HepG2 (cell line): ENCODE results near the gene TRAPPC12. TPM values are rescaled to one million over a fixed set of nuclear protein-coding genes. Genes with fewer than 3 reads are reported as not detected.

ENCODE experiments used
- AGO1 ChIP-seq: fragments of 200-400 bp; formaldehyde crosslinking; IDR thresholded peaks from 2 replicates; pipeline ENCODE4 v1.6.1; 2017; ENCODE audit warnings: mild to moderate bottlenecking, low read depth, low read length, moderate library complexity; ENCODE audit not compliant: poor library complexity, severe bottlenecking
- HOXD1 ChIP-seq: sonication (generic); formaldehyde crosslinking; IDR thresholded peaks from 2 replicates; pipeline ENCODE4 v1.5.0; 2020; ENCODE audit warnings: missing genetic modification reagents
- KLF12 ChIP-seq: sonication (generic); formaldehyde crosslinking; IDR thresholded peaks from 2 replicates; pipeline ENCODE4 v1.4.0; 2020; ENCODE audit warnings: missing genetic modification reagents, borderline replicate concordance
- MTERF4 ChIP-seq: sonication (generic); formaldehyde crosslinking; IDR thresholded peaks from 2 replicates; pipeline ENCODE4 v1.8.0; 2023; ENCODE audit warnings: mild to moderate bottlenecking, missing genetic modification reagents
- MTF2 ChIP-seq: sonication (generic); formaldehyde crosslinking; IDR thresholded peaks from 2 replicates; pipeline ENCODE4 v1.5.0; 2020; ENCODE audit warnings: missing genetic modification reagents, borderline replicate concordance
- MXI1 ChIP-seq: IDR thresholded peaks from 3 replicates; pipeline ENCODE4 v1.6.1; 2012; ENCODE audit warnings: low read depth, low read length, inconsistent platforms, borderline replicate concordance
- PHB2 ChIP-seq: fragments of 450-650 bp; IDR thresholded peaks from 2 replicates; pipeline ENCODE4 v1.6.1; 2018; ENCODE audit not compliant: partially characterized antibody
- RORA ChIP-seq: sonication (generic); formaldehyde crosslinking; IDR thresholded peaks from 2 replicates; pipeline ENCODE4 v1.5.0; 2020; ENCODE audit warnings: mild to moderate bottlenecking, missing genetic modification reagents, moderate library complexity
- SMAD1 ChIP-seq: sonication (generic); formaldehyde crosslinking; IDR thresholded peaks from 2 replicates; pipeline ENCODE4 v1.4.0; 2020; ENCODE audit warnings: missing genetic modification reagents, low read depth, mild to moderate bottlenecking, borderline replicate concordance
- SP1 ChIP-seq, 2 experiments: fragments of 450-650 bp in 1 of 2; sonication (generic) in 1 of 2; formaldehyde crosslinking in 1 of 2; IDR thresholded peaks; 2 replicates each; pipeline versions ENCODE4 v1.4.0 to v1.6.1; 2016 to 2020; ENCODE audit warnings: missing genetic modification reagents in 1 of 2
- ZBTB10 ChIP-seq: sonication (generic); formaldehyde crosslinking; IDR thresholded peaks from 2 replicates; pipeline ENCODE4 v1.4.0; 2020; ENCODE audit warnings: missing genetic modification reagents, borderline replicate concordance
- ZBTB46 ChIP-seq: sonication (generic); formaldehyde crosslinking; IDR thresholded peaks from 2 replicates; pipeline ENCODE4 v1.4.0; 2020; ENCODE audit warnings: mild to moderate bottlenecking, missing genetic modification reagents, borderline replicate concordance
- ZNF335 ChIP-seq: sonication (generic); formaldehyde crosslinking; IDR thresholded peaks from 2 replicates; pipeline ENCODE4 v1.4.0; 2020; ENCODE audit warnings: missing genetic modification reagents
- ZNF564 ChIP-seq: sonication (generic); formaldehyde crosslinking; IDR thresholded peaks from 2 replicates; pipeline ENCODE4 v1.8.1; 2023; ENCODE audit warnings: mild to moderate bottlenecking, missing genetic modification reagents
- ZNF703 ChIP-seq: sonication (generic); formaldehyde crosslinking; IDR thresholded peaks from 2 replicates; pipeline ENCODE4 v1.5.1; 2020; ENCODE audit warnings: missing genetic modification reagents, mild to moderate bottlenecking, moderate library complexity, borderline replicate concordance
- ZNF788 ChIP-seq: sonication (generic); formaldehyde crosslinking; IDR thresholded peaks from 2 replicates; pipeline ENCODE4 v1.5.0; 2020; ENCODE audit warnings: mild to moderate bottlenecking, missing genetic modification reagents, borderline replicate concordance
- ZNF83 ChIP-seq: sonication (generic); formaldehyde crosslinking; IDR thresholded peaks from 2 replicates; pipeline ENCODE4 v1.4.0; 2020; ENCODE audit warnings: missing genetic modification reagents, mild to moderate bottlenecking, borderline replicate concordance
- polyA plus RNA-seq, 8 experiments: library from polyadenylated mRNA; depleted of rRNA in 3 of 8; stranded (reverse) in 7 of 8; unstranded in 1 of 8; fragments of >200 nt; fragmentation: Illumina TruSeq in 4 of 8; extraction: Trizol in 4 of 8; gene quantifications; 2 replicates each; pipeline versions ENCODE4 v1.2.1 to v1.2.3, GENCODE V29; 2011 to 2016; ENCODE audit warnings: low read depth in 4 of 8, missing spikeins in 1 of 8, mixed read lengths in 1 of 8; ENCODE audit not compliant: insufficient read depth in 1 of 8
- total RNA-seq, 5 experiments: library from RNA; depleted of rRNA; stranded (reverse); fragments of >200 nt; fragmentation: Illumina TruSeq; extraction: Trizol; gene quantifications; 2 replicates each; pipeline ENCODE4 v1.2.3, GENCODE V29; 2016; ENCODE audit warnings: low read depth in 1 of 5

TRAPPC12 gene
- total and polyA plus RNA-seq, 2 of the 13 experiments (the other 11 are each of a cell fraction or from before 2014, with no cell fraction given): 46.4 to 97.7 TPM

GRCh38 chr2:3519255-3520205 lies 140.0 kb downstream of the TRAPPC12 start, which contains the start of gene ADI1 (continued):
- TF ChIP-seq KLF12 (CRISPR knock-in tag) (no peak; the same call in none of the 2 replicates), SMAD1 (peak; percentile 88; the same call in 1 of the 2 replicates), ZBTB10 (CRISPR knock-in tag) (peak; percentile 91; the same call in 1 of the 2 replicates), AGO1 (no peak), MTF2 (CRISPR knock-in tag) (no peak), RORA (CRISPR knock-in tag) (no peak), ZNF335 (CRISPR knock-in tag) (no peak), SP1 (IDR thresholded peaks at IDR 0.05) (no peak), SP1 (CRISPR knock-in tag; IDR thresholded peaks at IDR 0.05) (peak; percentile 59; the same call in 1 of the 2 replicates), MTERF4 (CRISPR knock-in tag) (peak; percentile 91), HOXD1 (CRISPR knock-in tag) (peak; percentile 60; the same call in 1 of the 2 replicates), ZNF564 (CRISPR knock-in tag) (peak; percentile 92; the same call in 1 of the 2 replicates), PHB2 (no peak), ZNF703 (CRISPR knock-in tag) (peak; percentile 95), MXI1 (peak; percentile 1; the same call in 1 of the 3 replicates), ZBTB46 (CRISPR knock-in tag) (peak; percentile 93; the same call in 1 of the 2 replicates), ZNF83 (CRISPR knock-in tag) (peak; percentile 96; the same call in 1 of the 2 replicates), ZNF788 (peak; percentile 94; the same call in 1 of the 2 replicates)
